Mesendoderm (in vitro differentiated cells): Measurements from ENCODE around the gene IRGC.

Source experiments
- DNase-seq: peaks from one replicate; pipeline ENCODE4 v3.0.0; 2013
- H2AK5ac ChIP-seq: 2 replicates; pipeline ENCODE4 v1.6.1; 2013; ENCODE audit warnings: low read length, inconsistent platforms
- H2BK120ac ChIP-seq: 2 replicates; pipeline ENCODE4 v1.6.1; 2013; ENCODE audit warnings: low read depth, mild to moderate bottlenecking, low read length, moderate library complexity, mixed read lengths
- H2BK15ac ChIP-seq: replicated peaks from 2 replicates; pipeline ENCODE4 v1.6.1; 2013; ENCODE audit warnings: low read depth, mild to moderate bottlenecking, moderate library complexity
- H2BK5ac ChIP-seq: 2 replicates; pipeline ENCODE4 v1.6.1; 2013; ENCODE audit warnings: low read length, inconsistent platforms
- H3K18ac ChIP-seq: 2 replicates; pipeline ENCODE4 v1.6.1; 2013; ENCODE audit warnings: mild to moderate bottlenecking, low read length, mixed read lengths
- H3K23ac ChIP-seq: one replicate; pipeline ENCODE4 v1.6.1; 2013; ENCODE audit warnings: low read length
- H3K27ac ChIP-seq: 2 replicates; pipeline ENCODE4 v1.5.1; 2013; ENCODE audit warnings: low read depth, mild to moderate bottlenecking, inconsistent platforms, low read length, moderate library complexity
- H3K27me3 ChIP-seq: 2 replicates; pipeline ENCODE4 v1.6.1; 2013; ENCODE audit warnings: low read length, control low read depth, mild to moderate bottlenecking, inconsistent platforms; ENCODE audit not compliant: insufficient read depth, poor library complexity
- H3K36me3 ChIP-seq: 2 replicates; pipeline ENCODE4 v1.6.1; 2013; ENCODE audit warnings: low read length, inconsistent platforms; ENCODE audit not compliant: control insufficient read depth, insufficient read depth
- H3K4ac ChIP-seq: one replicate; pipeline ENCODE4 v1.6.1; 2013; ENCODE audit warnings: low read depth, mild to moderate bottlenecking, low read length, moderate library complexity
- H3K4me1 ChIP-seq: 2 replicates; pipeline ENCODE4 v1.6.1; 2013; ENCODE audit warnings: low read depth, low read length, inconsistent platforms; ENCODE audit not compliant: control insufficient read depth
- H3K4me2 ChIP-seq: 2 replicates; pipeline ENCODE4 v1.6.1; 2013; ENCODE audit warnings: low read length
- H3K4me3 ChIP-seq: 2 replicates; pipeline ENCODE4 v1.5.1; 2013; ENCODE audit warnings: mild to moderate bottlenecking, low read length
- H3K56ac ChIP-seq: one replicate; pipeline ENCODE4 v1.6.1; 2013; ENCODE audit warnings: low read length
- H3K79me1 ChIP-seq: 2 replicates; pipeline ENCODE4 v1.6.1; 2013; ENCODE audit warnings: low read length, inconsistent platforms
- H3K79me2 ChIP-seq: 2 replicates; pipeline ENCODE4 v1.6.1; 2013; ENCODE audit warnings: mild to moderate bottlenecking, low read length; ENCODE audit not compliant: control insufficient read depth, insufficient read depth
- H3K9ac ChIP-seq: 2 replicates; pipeline ENCODE4 v1.6.1; 2013; ENCODE audit warnings: low read length, inconsistent platforms
- H4K5ac ChIP-seq: one replicate; pipeline ENCODE4 v1.6.1; 2013; ENCODE audit warnings: low read length
- H4K8ac ChIP-seq: one replicate; pipeline ENCODE4 v1.6.1; 2013; ENCODE audit warnings: low read depth, mild to moderate bottlenecking, control low read depth, low read length, moderate library complexity
- WGBS: extraction: QIAGEN DNeasy Blood & Tissue Kit; methylation state at CpG from one replicate; pipeline ENCODE4 v1.1.7; 2013; ENCODE audit warnings: low lambda C conversion rate, missing lambda C conversion rate; ENCODE audit not compliant: insufficient coverage; ENCODE audit errors: extremely low coverage; 5-methylcytosine and 5-hydroxymethylcytosine counted together

The IRGC gene

DNA sequence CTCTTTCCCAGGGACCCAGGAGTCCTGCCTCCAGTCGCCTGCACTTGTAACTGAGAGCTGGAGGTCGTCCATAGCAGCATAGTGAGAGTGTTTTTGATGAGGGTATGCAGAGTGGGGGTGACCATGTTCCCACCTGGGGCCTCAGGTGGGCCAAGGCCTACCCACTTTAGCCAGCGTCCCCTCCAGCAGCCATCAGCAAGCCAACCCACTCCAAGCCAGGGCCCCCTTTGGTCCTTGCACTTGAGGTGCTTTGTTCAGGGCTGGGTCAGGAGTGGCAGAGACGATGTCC is 50.8 kb downstream of the IRGC start:
- no peak overlapping the region for H2BK5ac ChIP-seq
- H2BK120ac ChIP-seq, result no peak overlapping the region
- H3K4ac ChIP-seq, result no peak overlapping the region
- no CpG with 5 or more reads among the region's 4 CpGs for WGBS
- H3K4me1 ChIP-seq, result no peaks in the 10 kb centered on the region
- H3K23ac ChIP-seq, result no peak overlapping the region
- H3K27me3 ChIP-seq, result no peaks in the 10 kb centered on the region
- DNase-seq, result no peak
- H4K5ac ChIP-seq, result no peak overlapping the region
- H3K9ac ChIP-seq, result no peak overlapping the region
- H3K27ac ChIP-seq, result no peak overlapping the region
- no peaks in the 10 kb centered on the region for H3K79me1 ChIP-seq
- no peak overlapping the region for H3K56ac ChIP-seq
- H3K4me3 ChIP-seq, result no peak overlapping the region
- H3K18ac ChIP-seq, result no peak overlapping the region
- H2AK5ac ChIP-seq, result no peak overlapping the region
- H2BK15ac ChIP-seq, result no peak overlapping the region
- no peaks in the 10 kb centered on the region for H3K36me3 ChIP-seq
- no peaks in the 10 kb centered on the region for H3K79me2 ChIP-seq
- H3K4me2 ChIP-seq, result no peak overlapping the region
- no peak overlapping the region for H4K8ac ChIP-seq

GRCh38 chr19:43767316-43767715 is 51.4 kb downstream of the IRGC start:
- Histone ChIP-seq H4K5ac (no peak overlapping the region), H3K79me2 (no peaks in the 10 kb centered on the region), H3K79me1 (no peaks in the 10 kb centered on the region), H2BK5ac (no peak overlapping the region), H3K18ac (no peak overlapping the region), H2BK15ac (no peak overlapping the region), H4K8ac (no peak overlapping the region), H3K4me3 (no peak overlapping the region), H3K56ac (no peak overlapping the region), H3K9ac (no peak overlapping the region), H2AK5ac (no peak overlapping the region), H2BK120ac (no peak overlapping the region), H3K4ac (no peak overlapping the region), H3K27ac (no peak overlapping the region), H3K36me3 (no peaks in the 10 kb centered on the region), H3K4me1 (no peaks in the 10 kb centered on the region), H3K4me2 (no peak overlapping the region), H3K27me3 (no peaks in the 10 kb centered on the region), H3K23ac (no peak overlapping the region)
- no CpG with 5 or more reads among the region's 7 CpGs for WGBS
- DNase-seq, result no peak

GRCh38 chr19:43767818-43768217 is 51.9 kb downstream of the IRGC start:
- Histone ChIP-seq H3K79me2 (no peaks in the 10 kb centered on the region), H3K79me1 (no peaks in the 10 kb centered on the region), H3K4ac (no peak overlapping the region), H2BK5ac (no peak overlapping the region), H3K4me2 (no peak overlapping the region), H4K5ac (no peak overlapping the region), H3K9ac (no peak overlapping the region), H2BK15ac (no peak overlapping the region), H4K8ac (no peak overlapping the region), H3K27ac (no peak overlapping the region), H3K27me3 (peaks cover 2% of the 10 kb centered on the region), H2AK5ac (no peak overlapping the region), H2BK120ac (no peak overlapping the region), H3K23ac (no peak overlapping the region), H3K4me1 (no peaks in the 10 kb centered on the region), H3K36me3 (no peaks in the 10 kb centered on the region), H3K56ac (no peak overlapping the region), H3K4me3 (no peak overlapping the region), H3K18ac (no peak overlapping the region)
- no CpG with 5 or more reads among the region's 1 CpG for WGBS
- DNase-seq, result no peak

GRCh38 chr19:43768273-43769050 is 52.6 kb downstream of the IRGC start:
- Histone ChIP-seq H3K18ac (no peak overlapping the region), H3K27ac (no peak overlapping the region), H3K4me1 (no peaks in the 10 kb centered on the region), H3K56ac (no peak overlapping the region), H3K4me2 (no peak overlapping the region), H4K8ac (no peak overlapping the region), H3K36me3 (no peaks in the 10 kb centered on the region), H3K9ac (no peak overlapping the region), H4K5ac (no peak overlapping the region), H2AK5ac (no peak overlapping the region), H2BK5ac (no peak overlapping the region), H3K4ac (no peak overlapping the region), H2BK120ac (no peak overlapping the region), H3K23ac (no peak overlapping the region), H2BK15ac (no peak overlapping the region), H3K79me2 (no peaks in the 10 kb centered on the region), H3K4me3 (no peak overlapping the region), H3K27me3 (peaks cover 8% of the 10 kb centered on the region), H3K79me1 (no peaks in the 10 kb centered on the region)
- WGBS, result no CpG with 5 or more reads among the region's 15 CpGs
- no peak for DNase-seq

- H2BK5ac ChIP-seq, result no peak overlapping the region
- no peaks in the 10 kb centered on the region for H3K79me1 ChIP-seq
- no peak overlapping the region for H3K4me2 ChIP-seq
- no peak for DNase-seq
- no peak overlapping the region for H3K9ac ChIP-seq
- no peak overlapping the region for H3K23ac ChIP-seq
- H3K56ac ChIP-seq, result no peak overlapping the region
- no peak overlapping the region for H3K4ac ChIP-seq
- no peak overlapping the region for H4K8ac ChIP-seq
- H3K4me3 ChIP-seq, result no peak overlapping the region
- no peaks in the 10 kb centered on the region for H3K79me2 ChIP-seq
- H3K36me3 ChIP-seq, result no peaks in the 10 kb centered on the region
- H2BK15ac ChIP-seq, result no peak overlapping the region
- H4K5ac ChIP-seq, result no peak overlapping the region
- no peak overlapping the region for H2BK120ac ChIP-seq
- no peaks in the 10 kb centered on the region for H3K4me1 ChIP-seq
- peaks cover 14% of the 10 kb centered on the region for H3K27me3 ChIP-seq
- H3K27ac ChIP-seq, result no peak overlapping the region
- no peak overlapping the region for H2AK5ac ChIP-seq
- no CpG with 5 or more reads among the region's 14 CpGs for WGBS
- no peak overlapping the region for H3K18ac ChIP-seq
Observed at GRCh38 chr19:43769256-43769655, 53.4 kb downstream of the IRGC start.
